Measurements from ENCODE around the gene BABAM2.

The BABAM2 gene

DNA sequence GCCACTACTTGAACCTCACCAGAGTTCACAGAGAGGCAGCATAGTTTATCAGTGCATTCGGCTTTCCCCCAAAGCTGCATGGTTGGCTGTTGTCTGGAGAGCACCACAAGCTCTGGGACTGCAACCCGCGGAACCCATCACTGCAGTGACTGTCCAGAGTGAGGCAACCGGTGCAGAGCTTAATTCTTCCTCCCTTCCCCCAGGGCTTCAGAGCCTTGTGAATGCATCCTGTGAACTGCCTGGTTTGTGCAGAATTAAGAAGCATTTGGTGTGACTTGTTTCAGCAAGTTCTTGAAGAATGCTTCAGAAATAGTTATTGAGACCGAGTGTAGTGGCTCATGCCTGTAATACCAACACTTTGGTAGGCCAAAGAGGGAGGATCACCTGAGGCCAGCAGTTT is 402.9 kb downstream of the BABAM2 start:
- no peak for DNase-seq

DNA sequence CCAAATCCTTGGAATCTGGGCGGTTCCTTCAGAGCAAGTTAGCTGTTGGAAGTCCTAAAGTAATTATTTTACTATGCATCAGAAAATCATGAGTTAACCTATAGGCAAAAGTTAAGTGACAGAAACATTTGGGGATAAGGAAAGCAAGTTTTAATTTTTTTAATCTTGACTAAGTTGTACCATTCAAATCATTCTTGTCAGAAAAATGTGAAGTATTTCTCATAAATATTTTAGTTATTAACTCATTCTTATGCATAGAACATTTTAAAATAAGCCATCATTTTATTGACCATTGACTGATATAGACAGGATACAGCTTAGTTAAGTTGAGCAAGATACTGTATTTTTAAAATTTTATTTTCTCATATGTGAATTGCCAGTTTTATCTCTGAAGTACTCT is 403.9 kb downstream of the BABAM2 start:
- DNase-seq, result no peak

- DNase-seq, result no peak
These were observed 405.7 kb downstream of the BABAM2 start for GRCh38 chr2:28296243-28296642.

DNA sequence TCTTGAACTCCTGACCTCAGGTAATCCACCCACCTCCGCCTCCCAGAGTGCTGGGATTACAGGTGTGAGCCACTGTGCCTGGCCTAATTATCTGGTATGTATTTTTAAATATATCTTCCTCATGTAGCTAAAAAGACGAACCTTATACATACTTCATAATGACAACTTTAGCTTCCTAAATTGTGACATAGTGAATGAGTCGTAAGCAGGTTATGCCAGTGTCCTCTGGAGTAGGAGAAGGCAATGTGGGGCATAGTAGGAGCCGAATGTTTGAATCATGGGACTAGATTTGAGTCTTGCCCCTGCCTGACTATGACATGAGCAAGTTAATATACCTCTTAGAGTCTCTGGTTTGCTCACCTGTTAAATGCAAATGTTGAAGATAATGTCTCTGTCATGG is 406.4 kb downstream of the BABAM2 start:
- no peak for DNase-seq

DNA sequence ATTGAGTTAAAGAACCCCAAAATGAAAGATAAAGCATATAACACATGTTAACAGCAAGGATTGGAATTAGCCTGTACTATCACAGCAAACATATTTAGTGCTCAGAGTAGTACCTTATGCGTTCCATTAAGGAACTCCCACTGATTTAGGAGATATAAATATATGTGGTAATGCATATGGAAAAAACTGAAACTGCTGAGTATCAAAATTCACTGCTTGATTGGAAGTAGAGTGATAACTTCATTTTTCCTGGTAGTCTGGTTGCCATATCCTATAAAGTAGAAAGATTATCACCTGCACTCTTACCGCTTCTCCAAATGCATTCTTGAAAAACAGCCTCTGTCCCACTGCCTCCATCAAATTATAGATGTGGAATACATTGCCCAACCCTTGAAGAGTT is 407.0 kb downstream of the BABAM2 start:
- DNase-seq, result no peak

DNA sequence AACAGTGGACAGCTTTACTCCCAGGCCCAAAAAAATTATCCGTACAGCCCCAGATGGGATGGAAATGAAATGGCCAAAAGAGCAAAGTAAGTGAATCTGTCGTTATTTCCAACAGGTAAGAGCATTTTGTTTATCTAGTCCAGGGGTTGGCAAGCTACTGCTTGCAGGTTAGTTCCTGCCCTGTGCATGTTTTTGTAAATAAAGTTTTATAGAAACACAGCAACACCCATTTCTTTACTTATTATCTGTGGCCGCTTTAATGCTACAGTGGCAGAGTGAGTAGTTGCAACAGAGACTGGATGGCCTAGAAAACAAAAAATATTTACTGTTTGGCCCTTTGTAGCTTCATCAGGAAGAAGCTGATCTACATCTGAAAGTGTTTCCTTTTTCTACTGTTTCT is 407.9 kb downstream of the BABAM2 start:
- DNase-seq, result no peak

DNA sequence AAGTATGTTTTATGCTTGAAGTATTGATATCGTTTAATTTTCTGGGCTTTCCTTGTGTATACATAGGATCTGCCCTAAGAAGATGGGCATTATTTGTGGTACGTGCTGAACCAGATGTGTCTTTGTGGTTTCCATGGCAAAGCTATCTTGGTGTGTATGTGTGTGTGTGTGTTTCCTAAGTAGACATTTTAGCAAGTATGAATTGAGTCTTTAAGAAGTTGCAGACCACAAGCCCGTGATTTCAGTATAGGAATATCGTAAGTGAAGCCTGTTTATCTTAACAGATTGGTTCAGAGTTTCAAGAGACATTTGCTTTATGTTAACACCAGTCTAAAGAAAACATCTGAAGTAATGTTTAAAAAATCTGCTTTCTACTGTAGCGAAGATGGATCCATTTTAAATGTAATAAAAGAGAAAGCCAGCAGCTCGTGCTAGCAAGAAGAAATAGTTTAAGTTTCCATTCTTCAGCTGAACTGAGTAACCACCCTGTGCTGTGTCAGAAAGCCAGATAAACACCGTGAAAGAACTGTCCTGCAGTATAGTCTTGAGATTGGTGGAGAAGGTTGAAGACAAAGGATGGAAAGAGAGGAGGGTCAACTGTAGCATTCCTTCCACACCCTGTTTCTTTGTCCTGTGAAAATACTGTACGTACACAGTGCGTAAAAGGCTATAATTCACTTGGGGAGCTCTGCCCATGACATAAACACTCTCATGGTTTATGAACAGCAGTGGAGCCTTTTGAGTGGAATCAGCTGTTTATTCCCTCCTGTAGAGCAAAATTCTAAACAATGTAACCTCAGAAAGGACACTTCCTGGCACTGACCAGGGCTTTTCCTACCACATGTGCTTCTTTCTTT is 410.2 kb downstream of the BABAM2 start:
- no peak for DNase-seq

- DNase-seq, result no peak
These were observed 414.7 kb downstream of the BABAM2 start for GRCh38 chr2:28305202-28305601.

DNA sequence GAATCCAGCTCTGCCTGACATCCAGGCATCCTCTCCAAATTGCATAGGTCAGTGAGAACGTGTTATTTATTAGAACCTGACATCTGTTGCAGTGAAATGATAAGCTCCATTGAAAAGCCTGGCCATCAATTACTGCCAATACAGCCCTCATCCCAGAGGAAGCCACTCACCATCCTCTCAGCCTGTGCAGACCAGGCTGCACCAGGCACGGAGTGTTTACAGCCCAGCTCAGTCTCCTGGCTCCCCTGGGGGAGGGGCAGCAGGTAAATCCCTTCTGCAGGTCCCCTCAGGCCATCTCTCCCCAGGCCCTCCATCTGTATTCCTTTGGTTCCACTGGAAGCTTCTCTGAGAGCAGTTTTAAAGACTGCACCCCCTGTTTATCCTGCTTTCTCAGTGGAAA is 419.6 kb downstream of the BABAM2 start:
- no peak for DNase-seq

- DNase-seq, result no peak
These were observed 421.2 kb downstream of the BABAM2 start for GRCh38 chr2:28311660-28312249.

GRCh38 chr2:28312307-28313219 is 422.0 kb downstream of the BABAM2 start:
- no peak for DNase-seq

GRCh38 chr2:28313220-28313784 is 422.8 kb downstream of the BABAM2 start:
- no peak for DNase-seq

DNA sequence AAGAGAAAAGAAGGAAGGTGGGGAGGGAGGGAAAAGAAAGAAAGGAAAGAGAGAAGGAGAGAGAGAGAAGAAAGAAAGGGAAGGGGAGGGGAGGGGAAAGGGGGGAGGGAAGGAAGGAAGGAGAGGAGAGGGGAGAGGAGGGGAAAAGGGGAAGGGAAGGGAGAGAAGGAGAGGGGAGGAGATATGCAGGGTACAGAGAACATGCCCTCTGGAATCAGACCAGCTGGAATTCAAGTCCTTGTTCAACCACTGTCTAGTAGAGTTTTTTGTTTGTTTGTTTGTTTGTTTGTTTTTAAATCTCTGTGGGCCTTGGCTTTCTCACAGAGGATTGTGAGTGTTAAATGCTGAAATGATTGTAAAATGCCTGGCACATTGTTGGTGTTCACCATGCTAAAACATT is 424.4 kb downstream of the BABAM2 start:
- no peak for DNase-seq

- no peak for DNase-seq
These were observed 426.2 kb downstream of the BABAM2 start for GRCh38 chr2:28316546-28317335.

DNA sequence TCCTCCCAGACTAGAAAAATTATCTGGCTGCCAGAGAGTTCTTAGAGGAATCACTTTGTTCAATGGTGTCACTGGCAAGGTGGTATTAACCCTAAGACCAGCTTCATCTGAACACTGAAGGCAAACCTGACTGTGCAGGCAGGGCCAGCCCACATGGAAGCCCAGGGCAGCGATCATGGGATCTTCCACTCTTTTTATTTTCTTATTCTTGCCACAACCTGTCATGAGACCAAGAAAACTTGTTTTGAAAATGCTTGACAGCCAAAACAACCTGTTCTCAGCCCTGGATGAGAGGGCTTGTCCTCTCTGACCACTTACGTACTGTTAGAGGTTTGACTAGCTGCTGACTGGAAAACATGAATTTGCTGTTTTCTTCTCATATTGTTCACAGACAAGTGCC is 426.9 kb downstream of the BABAM2 start:
- no peak for DNase-seq

DNA sequence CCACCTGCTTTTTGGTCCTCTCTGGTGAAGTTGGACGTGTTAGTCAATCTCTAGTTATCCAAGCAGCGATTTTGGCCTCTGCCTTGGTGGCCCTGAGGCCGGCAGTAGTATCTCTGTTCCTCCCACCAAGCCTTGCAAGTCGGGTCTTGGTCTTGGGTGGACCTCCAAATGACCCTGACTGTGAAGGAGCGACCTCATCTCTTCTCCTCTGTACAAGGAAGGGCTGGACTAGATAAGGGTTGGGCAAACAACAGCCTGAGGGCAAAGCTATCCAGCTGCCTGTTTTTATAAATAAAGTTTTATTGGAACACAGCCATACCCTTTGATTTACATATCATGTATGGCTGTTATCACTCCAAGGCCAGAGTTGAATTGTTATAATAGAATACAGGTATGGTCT is 427.5 kb downstream of the BABAM2 start:
- no peak for DNase-seq

DNA sequence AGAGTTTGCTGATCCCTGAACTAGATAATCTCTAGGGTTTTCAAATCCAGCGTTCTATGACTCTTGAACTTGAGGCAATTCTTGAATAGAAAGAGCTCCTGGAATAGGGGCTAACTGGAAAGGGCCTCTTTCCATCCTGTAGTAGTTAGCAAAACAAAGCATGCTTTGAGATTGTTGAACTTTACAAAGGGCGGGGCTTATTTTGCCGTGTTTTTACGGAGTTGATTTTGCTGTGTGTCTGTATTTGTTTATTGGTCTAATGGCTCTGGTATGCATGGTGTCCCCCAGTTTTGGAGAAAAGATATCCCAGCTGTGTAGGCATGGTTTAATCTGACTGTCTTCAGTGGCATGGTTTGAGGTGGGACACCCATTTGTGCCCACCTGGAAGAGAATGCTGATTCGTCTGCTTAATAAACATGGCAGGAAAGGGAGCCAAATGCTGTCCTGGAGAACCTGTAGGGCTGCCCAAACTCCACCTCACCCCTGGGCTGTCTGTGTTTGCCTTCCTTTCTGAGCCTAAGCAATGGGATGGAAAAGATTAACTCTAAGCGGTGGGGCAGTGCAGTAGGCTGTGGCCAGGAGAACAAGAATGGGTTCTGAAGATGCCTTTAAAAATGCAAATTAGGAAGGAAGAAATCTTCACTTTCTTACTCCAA is 428.1 kb downstream of the BABAM2 start:
- DNase-seq, result no peak

DNA sequence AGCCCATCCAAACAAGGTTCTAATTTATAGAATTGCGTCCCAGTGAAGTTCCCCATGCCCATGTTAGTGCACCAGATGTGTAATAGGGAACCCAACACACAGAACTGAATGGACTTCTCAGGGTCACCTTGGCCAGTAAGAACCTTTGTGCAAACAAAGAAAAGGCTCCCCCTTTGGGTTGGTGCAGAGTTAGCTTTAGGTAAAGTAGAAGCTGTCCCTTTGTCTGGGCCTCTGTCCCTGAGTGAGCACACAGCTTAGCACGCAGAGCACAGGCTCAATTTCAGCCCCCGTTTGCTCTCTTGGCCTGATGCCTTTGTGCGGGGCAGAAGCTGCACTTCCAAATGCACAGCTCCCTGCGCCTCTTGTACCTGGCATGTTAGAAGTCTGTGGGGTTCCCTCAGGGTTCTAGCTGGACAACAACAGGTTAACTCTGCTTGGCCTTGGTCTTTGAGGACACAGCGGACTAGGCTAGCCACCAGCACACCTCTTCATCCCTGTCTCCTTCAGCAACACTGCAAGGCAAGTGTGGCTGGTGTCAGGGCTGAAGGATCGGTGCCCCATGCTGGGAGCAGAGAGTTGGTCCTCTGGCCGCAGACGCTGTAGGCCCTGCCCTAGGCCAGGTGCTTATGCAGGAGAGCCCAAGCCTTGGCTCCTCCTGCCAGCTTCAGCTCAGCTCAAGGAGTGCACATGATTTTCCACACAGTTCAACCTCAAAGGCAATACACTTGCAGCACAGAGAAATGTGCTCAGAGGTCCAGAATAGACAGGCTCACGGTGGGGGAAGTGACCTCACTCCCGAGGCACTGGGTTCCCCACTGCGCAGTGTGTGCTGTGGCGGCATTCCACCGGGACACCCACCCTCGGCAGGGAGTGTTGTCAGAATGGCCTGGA is 428.8 kb downstream of the BABAM2 start:
- no peak for DNase-seq

- DNase-seq, result no peak
These were observed 429.5 kb downstream of the BABAM2 start for GRCh38 chr2:28320009-28320365.

- DNase-seq, result no peak
These were observed 429.8 kb downstream of the BABAM2 start for GRCh38 chr2:28320371-28320770.

DNA sequence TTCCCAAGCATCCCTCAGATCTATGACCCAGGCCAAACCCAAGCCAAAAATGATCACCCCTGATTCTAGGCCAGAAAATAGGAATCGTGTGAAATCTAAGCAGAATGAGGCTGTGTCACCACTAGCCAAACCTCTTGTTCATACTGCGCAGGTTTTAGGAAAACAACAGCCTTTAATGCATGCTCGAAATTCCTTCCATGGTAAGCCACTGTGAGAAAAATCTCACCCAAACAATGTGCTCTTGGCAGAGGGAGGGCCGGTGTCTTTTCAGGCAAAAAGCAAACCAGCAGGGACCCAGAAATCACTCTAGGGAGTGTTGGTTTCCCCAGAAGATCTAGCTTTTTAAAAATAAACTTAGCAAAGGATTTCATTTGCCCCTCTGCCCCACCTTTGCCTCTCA is 430.9 kb downstream of the BABAM2 start:
- no peak for DNase-seq
